ENCODE measurements around the gene TMIE. TPM values are rescaled to one million over a fixed set of nuclear protein-coding genes. Genes with fewer than 3 reads are reported as not detected.

TMIE gene
- total and polyA plus RNA-seq, 2 of the 4 experiments (the other 2 are of a cell fraction): 0.12 TPM; not detected in 1

- no peak overlapping the region for H4K8ac ChIP-seq (ENCODE audit: low read depth in 2 of 2, low read length in 2 of 2)
- no peak overlapping the region for H4K91ac ChIP-seq (ENCODE audit: insufficient read depth, low read depth, low read length)
- dilution Hi-C loops (cut with HindIII; ENCODE audit: low sequenced_read_pairs, unreplicated experiment) (no loop called here), in situ Hi-C loops (cut with MboI; ENCODE audit: low sequenced_read_pairs) (no loop called here), intact Hi-C loops (cut with micrococcal nuclease) (no loop called here)
- no peak overlapping the region for H2BK20ac ChIP-seq (ENCODE audit: low read depth, low read length)
- no peak overlapping the region for H2AK9ac ChIP-seq (replicated peaks; ENCODE audit: low read depth, low read length, poor library complexity)
- H3K18ac ChIP-seq (ENCODE audit: low read depth, low read length): no peak overlapping the region
- no peak overlapping the region for H2AK5ac ChIP-seq (ENCODE audit: low read depth, low read length)
- H3K56ac ChIP-seq (ENCODE audit: extremely low read depth, insufficient read depth, low read length): no peak overlapping the region
- no peak overlapping the region for H2BK5ac ChIP-seq (ENCODE audit: low read depth, low read length, poor library complexity, severe bottlenecking)
- POLR2A ChIA-PET (ENCODE audit: unreplicated experiment): no interaction called here
- H3K4me1 ChIP-seq (ENCODE audit: control insufficient read depth, insufficient read depth, low read length): peaks cover 2% of the 10 kb centered on the region; the same call in 1 of the 2 replicates
- no peak overlapping the region for H3K4ac ChIP-seq (ENCODE audit: low read depth, low read length)
- no peak overlapping the region for H2BK15ac ChIP-seq (ENCODE audit: low read depth, low read length)
- H3K9me3 ChIP-seq (ENCODE audit: control insufficient read depth, insufficient read depth, low read length): no peaks in the 10 kb centered on the region
- H4K20me1 ChIP-seq (ENCODE audit: insufficient read depth, low read length): no peaks in the 10 kb centered on the region
- H3K14ac ChIP-seq (replicated peaks; ENCODE audit: low read depth, low read length): no peak overlapping the region
- H2AFZ ChIP-seq (replicated peaks; ENCODE audit: low read length, poor library complexity): no peak overlapping the region
- no peak overlapping the region for H3K27ac ChIP-seq (ENCODE audit: insufficient read depth, low read length)
- DNase-seq (no peak), ATAC-seq (ENCODE audit: low read depth) (no peak)
- no peak overlapping the region for H3K4me3 ChIP-seq (ENCODE audit: insufficient read depth, low read depth, low read length)
- H3K27me3 ChIP-seq (ENCODE audit: control insufficient read depth, insufficient read depth, low read length): no peaks in the 10 kb centered on the region
- TF ChIP-seq FOS (IDR thresholded peaks at IDR 0.05; ENCODE audit: low read depth, low read length) (no peak), CEBPB (IDR thresholded peaks at IDR 0.05; ENCODE audit: low read depth, low read length) (no peak), MAFK (IDR thresholded peaks at IDR 0.05; ENCODE audit: low read depth, low read length) (no peak), SMC3 (IDR thresholded peaks at IDR 0.05; ENCODE audit: low read depth, low read length) (no peak), POLR2A (IDR thresholded peaks at IDR 0.05; ENCODE audit: low read depth, low read length) (no peak), CHD1 (IDR thresholded peaks at IDR 0.05; ENCODE audit: low read depth, low read length) (no peak)
- CTCF ChIA-PET: no interaction called here
- no peaks in the 10 kb centered on the region for H3K79me1 ChIP-seq (ENCODE audit: low read depth in 1 of 2, low read length in 2 of 2)
- no peak overlapping the region for H2BK120ac ChIP-seq (ENCODE audit: low read depth, low read length)
- BruUV-seq (replicated peaks): no TSS peak
- H3K23ac ChIP-seq (ENCODE audit: low read depth, low read length): no peak overlapping the region
- H3K36me3 ChIP-seq (ENCODE audit: control insufficient read depth, insufficient read depth, low read length): peaks cover 5% of the 10 kb centered on the region; the same call in 1 of the 2 replicates
- 86% methylated on average over 4 of the region's 6 CpGs; no CpG with 5 or more reads in 1 of the 2 experiments for WGBS, 2 experiments (ENCODE audit: extremely low coverage in 2 of 2, insufficient read length in 1 of 2)
- H3K9ac ChIP-seq (ENCODE audit: low read depth, low read length): no peak overlapping the region
- peaks cover 5% of the 10 kb centered on the region; the same call in 1 of the 2 replicates for H3K9me1 ChIP-seq (ENCODE audit: insufficient read depth, low read length)
- H3K4me2 ChIP-seq (ENCODE audit: low read depth, low read length): no peak overlapping the region
- no peak overlapping the region for H4K5ac ChIP-seq (ENCODE audit: low read depth, low read length)
Measured at GRCh38 chr3:46675426-46675825, 25.8 kb upstream of the TMIE start.

Data from IMR-90 (cell line).